T47D (cell line): ENCODE results near the gene CDK14.
"Not testable (repeated sequence)": the region's sequence is repeated elsewhere in the genome, so short reads cannot be mapped to it uniquely, and the experiment has no call there.

ENCODE experiments used
- DNase-seq, 2 experiments: peaks; one replicate each; pipeline versions ENCODE4 v3.0.0 to v3.0.0-alpha.2; 2011 to 2012; ENCODE audit warnings: low read depth in 1 of 2, low spot score in 1 of 2
- JUND ChIP-seq: IDR thresholded peaks from 2 replicates; pipeline ENCODE4 v1.6.1; 2012; ENCODE audit warnings: low read depth
- in situ Hi-C: cut with HindIII; loops from 2 replicates; pipeline ENCODE4 v1.10.0; 2016; ENCODE audit warnings: low sequenced_read_pairs, low pct_unique_long_range_greater_than_20kb

CDK14 gene

GRCh38 chr7:91149341-91150246, 553.5 kb downstream of the CDK14 start:
- in situ Hi-C loops = no loop called here

GRCh38 chr7:91151916-91152315, 555.8 kb downstream of the CDK14 start:
- in situ Hi-C loops = no loop called here
- DNase-seq = no peak
- TF ChIP-seq JUND = no peak

More at GRCh38 chr7:91149341-91150246, 553.5 kb downstream of the CDK14 start:
- DNase-seq = no peak
- TF ChIP-seq JUND = no peak

- in situ Hi-C loops = no loop called here
- TF ChIP-seq JUND = no peak
These were observed 560.4 kb downstream of the CDK14 start for GRCh38 chr7:91156316-91157185.

GRCh38 chr7:91157579-91158320, 561.6 kb downstream of the CDK14 start:
- TF ChIP-seq JUND = no peak
- in situ Hi-C loops = no loop called here
- no peak for DNase-seq

More at GRCh38 chr7:91156316-91157185, 560.4 kb downstream of the CDK14 start:
- DNase-seq = no peak

- no peak for DNase-seq
- in situ Hi-C loops = no loop called here
- no peak for TF ChIP-seq JUND
These were observed 566.3 kb downstream of the CDK14 start for GRCh38 chr7:91162436-91162835.

GRCh38 chr7:91164506-91164905, 568.4 kb downstream of the CDK14 start:
- DNase-seq = no peak
- in situ Hi-C loops = no loop called here
- no peak for TF ChIP-seq JUND

GRCh38 chr7:91165006-91165845, 569.1 kb downstream of the CDK14 start:
- no peak for DNase-seq
- TF ChIP-seq JUND = no peak
- in situ Hi-C loops = no loop called here

- no peak for DNase-seq
- in situ Hi-C loops = no loop called here
- TF ChIP-seq JUND = no peak
These were observed 569.7 kb downstream of the CDK14 start for GRCh38 chr7:91165846-91166230.

- in situ Hi-C loops = no loop called here
- DNase-seq = no peak
- no peak for TF ChIP-seq JUND
These were observed 573.0 kb downstream of the CDK14 start for GRCh38 chr7:91168871-91169829.

GRCh38 chr7:91169830-91170191, 573.7 kb downstream of the CDK14 start:
- DNase-seq = no peak
- in situ Hi-C loops = no loop called here
- no peak for TF ChIP-seq JUND

GRCh38 chr7:91173265-91173664, 577.1 kb downstream of the CDK14 start:
- DNase-seq, in situ Hi-C loops: not testable (repeated sequence)
